KOPT-K1 (cell line): ENCODE data around the gene FBF1.
"Not testable (repeated sequence)": the region's sequence is repeated elsewhere in the genome, so short reads cannot be mapped to it uniquely, and the experiment has no call there.

Source experiments
- H3K27ac ChIP-seq: fragments of 200-600 bp; sonication (generic); 2 replicates; pipeline ENCODE4 v1.5.1; 2016; ENCODE audit warnings: antibody characterized with exemption, mild to moderate bottlenecking, low read depth, low read length; ENCODE audit not compliant: poor library complexity, severe bottlenecking
- H3K36me3 ChIP-seq: fragments of 200-600 bp; sonication (generic); 2 replicates; pipeline ENCODE4 v1.5.1; 2017; ENCODE audit warnings: antibody characterized with exemption, mild to moderate bottlenecking, low read length, moderate library complexity; ENCODE audit not compliant: insufficient read depth
- H3K9me3 ChIP-seq: fragments of 200-600 bp; sonication (generic); 2 replicates; pipeline ENCODE4 v1.5.1; 2017; ENCODE audit warnings: antibody characterized with exemption, low read length, mild to moderate bottlenecking; ENCODE audit not compliant: insufficient read depth, poor library complexity, severe bottlenecking

FBF1 gene

DNA sequence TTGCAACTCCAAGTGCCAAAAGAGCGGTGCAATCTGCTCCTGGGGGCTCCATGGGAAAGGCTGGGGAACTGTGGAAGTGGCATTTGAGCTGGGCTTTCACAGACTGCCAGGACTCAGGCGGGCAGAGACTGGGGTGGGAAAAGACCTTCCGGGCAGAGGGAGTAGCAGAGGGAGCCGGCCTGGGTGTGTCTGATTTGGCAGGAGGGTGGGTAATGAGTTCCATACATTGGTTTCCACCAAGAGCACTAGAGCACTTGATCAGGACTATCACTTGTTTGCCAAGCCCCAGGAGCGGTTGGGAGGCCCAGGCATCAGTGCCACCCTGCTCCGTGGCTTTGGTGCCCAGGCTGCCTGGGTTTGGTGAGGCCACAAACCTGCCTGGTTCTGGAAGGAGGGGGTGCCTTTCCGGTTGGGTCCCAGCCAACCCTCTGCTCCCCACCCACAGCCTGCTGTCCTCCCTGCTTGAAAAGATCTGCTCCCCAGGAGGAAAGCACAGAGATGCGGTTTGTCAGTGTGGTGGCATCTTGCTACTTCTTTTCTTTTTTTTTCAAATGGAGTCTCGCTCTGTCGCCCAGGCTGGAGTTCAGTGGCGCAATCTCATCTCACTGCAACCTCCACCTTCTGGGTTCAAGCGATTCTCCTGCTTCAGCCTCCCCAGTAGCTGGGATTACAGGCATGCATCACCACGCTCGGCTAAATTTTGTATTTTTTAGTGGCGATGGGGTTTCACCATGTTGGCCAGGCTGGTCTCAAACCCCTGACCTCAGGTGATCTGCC, 59.0 kb downstream of the FBF1 start:
- H3K9me3 ChIP-seq = no peaks in the 10 kb centered on the region
- no peaks in the 10 kb centered on the region for H3K36me3 ChIP-seq
- peak overlapping the region; percentile 46 for H3K27ac ChIP-seq

DNA sequence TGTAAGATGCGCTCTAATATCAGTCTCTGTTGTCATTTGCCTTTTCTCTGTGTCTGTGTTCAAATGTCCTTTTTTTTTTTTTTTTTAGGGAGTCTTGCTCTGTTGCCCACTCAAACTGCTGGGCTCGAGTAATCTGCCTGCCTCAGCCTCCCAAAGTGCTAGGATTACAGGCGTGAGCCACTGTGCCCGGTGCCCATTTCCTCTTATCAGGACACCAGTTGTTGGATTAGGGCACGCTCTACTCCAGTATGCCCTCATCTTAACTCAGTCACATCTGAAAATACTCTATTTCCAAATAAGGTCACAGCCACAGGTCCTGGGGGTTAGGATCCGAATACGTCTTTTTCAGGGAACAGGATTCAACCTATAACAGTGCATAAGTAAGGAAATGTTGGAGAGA, 60.6 kb downstream of the FBF1 start:
- H3K27ac ChIP-seq = no peak overlapping the region
- H3K36me3 ChIP-seq = no peaks in the 10 kb centered on the region

DNA sequence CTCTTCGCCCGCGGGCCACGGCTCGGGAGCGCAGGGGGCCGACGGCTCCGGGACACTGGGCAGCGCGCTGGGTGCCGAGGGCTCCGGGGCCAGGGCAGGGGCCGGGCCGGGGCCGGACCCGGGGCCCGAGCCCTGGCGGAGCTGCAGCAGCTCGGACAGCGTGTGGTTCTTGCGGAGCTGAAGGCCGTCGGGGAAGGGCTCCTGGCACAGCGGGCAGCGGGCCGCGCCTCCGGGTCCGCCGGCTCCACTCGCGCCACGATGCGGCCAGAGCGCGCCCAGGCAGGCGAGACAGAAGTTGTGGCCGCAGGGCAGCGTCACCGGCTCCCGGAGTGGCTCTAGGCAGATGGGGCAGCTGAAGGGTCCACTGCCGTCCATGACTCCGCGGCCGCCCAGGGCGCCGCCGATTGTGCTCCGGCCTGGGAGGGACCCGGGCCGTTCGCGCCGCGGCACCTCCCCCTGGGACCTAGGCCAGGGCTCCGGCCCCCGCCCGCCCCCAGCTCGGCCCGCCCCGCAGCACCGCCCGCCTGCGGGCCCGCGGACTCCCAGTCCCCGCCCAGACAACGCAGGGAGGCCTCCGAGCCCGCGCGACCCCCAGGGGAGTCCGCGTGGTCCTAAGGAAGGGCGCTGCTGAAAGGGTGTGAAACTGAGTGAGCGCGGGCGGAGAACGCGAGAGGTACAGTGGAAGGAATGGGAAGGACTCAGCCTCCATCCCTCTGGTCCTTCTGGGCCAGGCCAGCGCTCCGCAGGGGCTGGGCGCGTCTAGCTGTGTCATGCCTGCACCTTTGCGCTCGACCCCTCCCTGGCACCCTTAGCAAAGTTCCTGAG, 62.5 kb downstream of the FBF1 start, which contains the start of gene TRIM47:
Gene TRIM47 (minus strand): TSS at position 408 of the 825 bp plus-strand sequence. CDS start 33 bp downstream, at position 375.
- Histone ChIP-seq H3K27ac (no peak within 1 kb of the TSS), H3K9me3 (no peaks in the 10 kb centered on the region), H3K36me3 (no peaks in the 10 kb centered on the region)

More for the DNA sequence above, 60.6 kb downstream of the FBF1 start:
- H3K9me3 ChIP-seq = no peaks in the 10 kb centered on the region

DNA sequence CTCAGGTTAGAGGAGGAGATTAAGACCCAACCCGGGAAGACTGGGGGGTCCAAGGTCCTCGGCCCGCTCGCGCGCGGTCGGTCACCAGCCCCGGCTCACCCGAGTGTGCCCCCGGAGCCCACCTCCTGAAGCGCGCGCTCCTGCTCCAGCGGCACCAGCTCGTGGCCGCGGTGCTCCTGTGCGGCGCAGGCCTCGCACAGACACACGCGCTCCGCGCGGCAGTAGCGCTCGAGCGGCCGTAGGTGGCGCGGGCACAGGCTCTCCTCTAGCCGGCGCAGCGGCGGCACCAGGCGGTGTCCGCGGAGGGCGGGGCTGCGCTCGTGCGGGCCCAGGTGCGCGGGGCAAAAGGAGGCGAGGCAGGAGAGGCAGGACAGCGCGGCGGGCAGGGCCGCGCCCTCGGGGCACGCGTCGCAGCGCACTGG, 63.1 kb downstream of the FBF1 start:
- Histone ChIP-seq H3K27ac (no peak overlapping the region), H3K9me3 (no peaks in the 10 kb centered on the region)

DNA sequence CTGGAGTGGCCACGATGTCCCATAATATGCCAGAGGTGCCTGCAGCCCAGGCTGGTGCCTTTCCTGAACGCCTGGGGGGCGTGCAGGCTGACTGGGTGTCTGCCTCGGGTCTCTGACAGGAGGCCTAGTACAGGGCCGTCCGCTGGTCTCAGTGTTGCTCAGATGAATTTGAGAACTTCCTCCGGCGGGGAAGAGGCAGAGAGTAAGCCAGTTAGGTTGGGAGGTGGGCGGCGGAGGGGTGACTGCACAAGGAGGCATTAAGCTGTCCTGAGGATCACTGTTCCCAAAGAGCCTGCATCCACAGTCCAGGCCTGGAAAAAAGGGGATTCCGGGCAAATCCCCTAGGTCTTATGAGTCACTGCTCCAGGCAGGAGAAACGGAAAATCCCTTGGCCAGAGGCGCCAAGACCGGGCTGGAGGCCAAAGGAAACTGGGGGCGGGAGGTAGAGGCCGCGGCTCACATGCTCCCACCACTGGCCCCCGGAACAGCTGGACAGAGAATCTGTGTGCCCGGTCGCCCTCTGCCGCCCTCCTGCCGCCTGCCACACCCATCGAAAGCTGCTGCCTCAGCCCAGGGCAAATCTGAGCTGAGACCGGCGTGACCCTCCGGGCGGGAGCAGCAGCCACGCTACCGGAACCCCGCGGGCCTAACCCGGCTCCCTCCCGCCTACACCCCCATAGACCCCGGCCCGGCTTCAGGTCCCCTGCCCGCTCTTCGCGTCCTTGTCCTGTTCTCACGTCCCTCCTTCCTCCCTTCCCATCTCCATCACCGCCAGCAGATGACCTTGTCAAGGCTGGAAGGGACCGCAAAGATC, 63.7 kb downstream of the FBF1 start:
- peak overlapping the region; percentile 75 for H3K27ac ChIP-seq

More for the DNA sequence above, 63.1 kb downstream of the FBF1 start:
- H3K36me3 ChIP-seq = no peaks in the 10 kb centered on the region

DNA sequence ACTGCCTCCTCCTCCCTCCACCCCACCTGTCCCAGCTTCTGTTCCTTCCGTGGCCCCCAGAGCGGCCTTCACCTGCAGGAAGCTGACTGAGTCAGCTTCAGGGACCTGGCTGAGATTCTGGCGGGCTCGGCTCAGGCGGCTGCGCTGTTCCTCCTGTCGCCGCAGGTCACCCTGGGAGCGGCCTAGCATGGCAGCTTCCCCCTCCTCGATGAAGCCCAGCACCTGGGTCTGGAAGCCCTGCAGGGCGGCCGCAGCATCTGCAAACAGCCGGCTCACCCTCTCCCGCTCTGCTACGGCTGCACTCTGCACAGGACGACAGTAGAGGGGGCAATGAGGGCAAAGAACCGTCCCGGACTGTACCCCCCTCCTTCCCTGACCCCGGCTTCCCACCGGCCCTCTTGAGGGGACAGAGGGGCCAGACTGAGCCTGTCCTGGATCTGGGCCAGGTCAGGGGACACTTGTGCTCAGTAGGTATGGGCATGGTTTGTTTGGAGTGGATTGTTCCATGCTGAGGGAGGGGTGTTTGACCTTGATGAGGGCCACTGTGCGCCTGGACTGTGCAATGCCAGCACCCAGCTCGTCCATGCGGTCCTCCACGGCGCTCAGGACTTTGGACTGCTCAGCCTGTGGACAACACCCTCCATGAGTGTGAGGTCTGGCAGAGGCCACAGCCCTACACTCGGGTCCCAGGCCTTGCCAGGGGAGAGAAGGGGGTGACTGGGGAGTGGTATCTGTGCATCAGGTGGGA, 64.5 kb downstream of the FBF1 start:
- H3K36me3 ChIP-seq = no peaks in the 10 kb centered on the region
- H3K27ac ChIP-seq = peak overlapping the region; percentile 75
- H3K9me3 ChIP-seq = no peaks in the 10 kb centered on the region

More for the DNA sequence above, 63.7 kb downstream of the FBF1 start:
- Histone ChIP-seq H3K9me3 (no peaks in the 10 kb centered on the region), H3K36me3 (no peaks in the 10 kb centered on the region)

DNA sequence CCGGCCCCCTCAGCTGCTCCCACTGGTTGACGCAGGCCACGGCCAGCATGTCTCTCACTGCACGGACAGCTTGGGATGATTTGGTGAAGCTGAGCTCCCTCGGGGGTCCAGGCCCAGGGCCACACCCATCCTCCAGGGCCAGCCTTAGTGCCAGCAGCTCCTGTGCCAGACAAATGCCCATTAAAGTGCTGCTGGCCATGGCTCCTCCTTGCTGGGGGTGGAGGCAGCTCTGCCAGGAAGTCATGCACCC, 65.0 kb downstream of the FBF1 start:
- Histone ChIP-seq H3K36me3 (no peaks in the 10 kb centered on the region), H3K9me3 (no peaks in the 10 kb centered on the region), H3K27ac (peak overlapping the region; percentile 75)

DNA sequence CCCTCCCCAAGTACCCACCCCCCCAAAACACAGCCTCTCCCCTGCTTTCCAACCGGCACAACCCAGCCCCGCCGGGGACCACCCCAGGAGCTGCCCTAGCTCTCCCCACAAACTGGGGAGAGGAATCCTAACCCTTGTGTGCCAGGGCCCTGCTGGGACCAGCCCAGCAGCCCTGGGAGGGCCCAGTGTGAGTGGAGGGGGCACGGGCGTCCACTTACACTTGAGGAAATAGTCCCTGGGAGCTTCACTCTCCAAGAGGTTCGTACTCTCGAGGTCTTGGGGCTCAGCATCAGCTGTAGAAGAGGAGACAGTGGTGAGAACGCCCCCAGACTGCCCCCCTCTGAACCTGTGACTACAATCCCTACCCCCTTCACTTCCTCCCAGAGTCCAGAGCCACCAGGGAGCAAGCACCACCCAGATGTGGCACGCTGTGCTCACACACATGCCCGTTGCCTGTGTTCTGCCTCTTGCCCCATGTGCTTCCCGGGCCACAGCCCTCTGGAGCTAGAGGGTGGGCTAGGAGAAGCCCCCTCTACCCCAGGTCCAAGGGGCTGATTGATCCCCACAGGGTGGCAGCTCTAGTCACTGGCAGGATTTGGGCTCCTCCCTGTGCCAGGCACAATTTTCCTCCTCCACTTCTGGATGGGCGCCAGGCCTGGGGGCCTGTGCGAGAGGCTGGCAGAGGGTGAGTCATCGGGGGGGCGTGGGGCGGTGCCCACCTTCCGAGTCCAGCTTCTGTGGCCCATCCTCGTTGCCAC, 65.5 kb downstream of the FBF1 start:
- H3K27ac ChIP-seq = peak overlapping the region; percentile 75

DNA sequence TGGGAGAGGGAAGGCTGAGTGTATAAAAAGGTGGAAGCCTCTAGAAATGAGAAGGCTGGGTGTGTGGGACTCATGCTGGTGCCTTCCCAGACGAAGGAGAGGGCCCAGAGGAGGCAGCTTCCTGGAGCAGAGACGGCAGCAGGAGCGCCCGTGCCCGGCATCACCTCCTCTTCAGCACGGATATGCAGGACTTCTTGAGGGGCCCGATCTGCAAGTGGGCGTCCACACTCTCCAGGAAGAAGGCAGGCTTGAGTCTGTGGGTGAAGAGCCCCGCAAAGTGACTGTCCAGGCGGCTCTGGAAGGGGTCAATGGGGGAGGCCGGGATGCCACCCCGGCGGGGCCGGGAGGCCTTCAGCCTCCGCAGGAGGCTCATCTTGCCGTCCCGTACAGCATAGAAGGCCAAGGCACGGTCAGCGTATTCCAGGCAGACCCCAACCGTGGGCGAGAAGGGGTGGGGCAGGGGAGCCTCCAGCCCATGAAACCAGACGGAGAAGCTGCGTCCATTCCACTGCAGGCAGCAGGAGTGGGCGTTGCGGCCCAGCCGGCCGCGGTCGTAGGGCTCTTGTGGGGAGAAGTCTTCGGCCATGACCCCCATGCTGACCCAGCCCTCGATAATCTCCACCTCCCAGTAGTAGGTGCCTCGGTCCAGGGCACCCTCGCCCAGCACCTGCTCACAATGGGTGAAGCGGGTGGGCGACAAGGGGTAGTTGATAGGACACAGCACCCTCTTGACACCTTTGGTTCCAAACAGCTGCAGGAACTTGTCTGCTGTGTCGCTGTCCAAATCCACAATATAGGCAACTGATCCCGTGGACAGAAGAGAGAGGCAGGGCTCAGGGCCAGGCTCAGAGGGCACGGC, 66.3 kb downstream of the FBF1 start:
- peak overlapping the region; percentile 75 for H3K27ac ChIP-seq
- H3K36me3 ChIP-seq = no peaks in the 10 kb centered on the region
- H3K9me3 ChIP-seq = no peaks in the 10 kb centered on the region

More for the DNA sequence above, 65.5 kb downstream of the FBF1 start:
- no peaks in the 10 kb centered on the region for H3K36me3 ChIP-seq
- H3K9me3 ChIP-seq = no peaks in the 10 kb centered on the region

DNA sequence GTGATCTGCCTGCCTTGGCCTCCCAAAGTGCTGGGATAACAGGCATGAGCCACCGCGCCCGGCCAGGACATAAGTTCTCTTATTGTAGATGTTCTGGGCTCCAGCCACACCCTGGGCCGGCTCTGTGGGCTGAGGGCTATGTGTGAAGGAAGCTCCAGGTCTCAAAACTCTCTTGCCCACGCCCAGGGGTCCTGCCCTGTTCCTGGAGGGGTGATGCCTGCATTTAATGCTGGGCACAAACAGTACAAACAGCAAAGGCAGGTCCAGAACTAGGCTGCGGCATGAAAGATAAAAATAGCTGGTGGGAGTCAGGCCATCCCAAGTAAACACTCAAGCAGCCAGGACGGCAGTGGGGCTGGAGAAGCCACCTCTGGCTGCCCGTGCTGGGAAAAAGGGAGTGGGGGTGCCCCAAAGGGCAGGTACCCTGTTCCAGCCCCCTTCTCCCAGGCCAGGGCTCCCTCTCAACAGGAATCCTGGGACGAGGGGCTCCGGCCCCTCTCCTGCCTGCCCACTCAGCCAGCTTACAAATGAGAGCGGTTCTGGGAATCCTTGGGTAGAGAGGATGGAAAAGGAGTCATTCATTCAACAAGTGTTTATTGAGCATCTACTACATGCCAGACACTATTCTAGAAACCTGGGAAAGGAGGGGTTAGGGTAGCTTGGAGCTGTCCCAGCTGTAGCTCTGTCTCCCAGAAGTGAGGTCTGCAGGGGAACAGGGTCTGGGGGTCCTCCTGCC, 67.1 kb downstream of the FBF1 start:
- Histone ChIP-seq H3K27ac (no peak overlapping the region), H3K36me3 (no peaks in the 10 kb centered on the region), H3K9me3 (no peaks in the 10 kb centered on the region)

DNA sequence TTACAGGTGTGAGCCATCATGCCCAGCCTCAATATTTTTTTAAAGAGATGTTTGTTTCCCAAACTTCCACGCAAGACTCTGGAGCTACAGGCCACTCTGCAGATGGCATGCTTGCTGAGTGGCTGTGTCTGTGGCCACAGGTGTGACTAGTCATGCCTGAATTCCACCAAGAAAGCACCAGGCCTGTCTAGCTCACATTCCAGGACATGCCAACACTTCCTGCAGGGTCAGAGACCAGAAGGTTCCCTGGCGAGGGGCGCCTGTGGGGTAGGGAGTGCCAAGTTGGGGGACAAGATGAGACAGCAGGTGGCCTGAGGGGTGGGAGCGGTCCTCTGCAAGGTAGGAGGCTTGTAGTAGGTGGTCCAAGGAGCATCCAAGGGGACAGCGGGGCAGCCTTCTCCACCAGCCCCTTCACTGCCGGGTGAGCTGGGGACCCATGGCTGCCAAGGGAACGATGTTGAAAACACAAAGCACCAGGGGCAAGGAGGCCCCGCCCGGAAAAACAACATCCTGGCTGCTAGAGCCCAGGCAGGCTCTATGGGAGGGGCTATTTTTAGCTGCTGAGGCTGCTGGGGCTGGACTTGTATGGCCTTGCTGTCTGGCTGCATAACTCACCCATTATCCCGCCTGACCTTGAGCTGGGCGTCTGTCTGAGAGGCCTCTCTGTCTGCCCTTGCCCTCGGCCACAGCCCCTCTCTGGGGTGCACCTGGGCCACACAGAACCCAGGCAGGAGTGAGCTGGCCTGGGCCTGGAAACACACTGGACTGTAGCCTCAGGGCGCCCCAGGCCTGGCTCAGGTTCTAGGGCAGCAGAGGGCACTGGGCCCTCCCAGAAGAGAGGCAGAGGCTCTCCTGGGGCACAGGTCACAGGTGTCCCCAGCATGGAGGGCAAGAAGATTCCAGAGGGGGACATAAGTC, 68.1 kb downstream of the FBF1 start:
- Histone ChIP-seq H3K36me3 (no peaks in the 10 kb centered on the region), H3K27ac (peak overlapping the region; percentile 35), H3K9me3 (no peaks in the 10 kb centered on the region)

DNA sequence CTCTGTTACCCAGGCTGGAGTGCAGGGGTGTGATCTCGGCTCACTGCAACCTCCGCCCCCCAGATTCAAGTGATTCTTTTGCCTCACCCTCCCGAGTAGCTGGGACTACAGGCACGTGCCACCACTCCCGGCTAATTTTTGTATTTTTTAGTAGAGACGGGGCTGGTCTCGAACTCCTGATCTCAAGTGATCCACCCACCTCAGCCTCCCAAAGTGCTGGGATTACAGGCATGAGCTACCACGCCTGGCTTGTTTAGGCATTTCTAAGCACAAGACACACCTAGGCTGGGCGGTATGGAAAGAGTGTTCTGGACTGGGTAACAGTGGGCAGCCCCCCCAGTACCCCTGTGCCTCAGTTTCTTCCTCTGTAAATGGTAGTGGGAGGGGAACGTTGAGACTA, 70.6 kb downstream of the FBF1 start:
- not testable (repeated sequence) for H3K27ac ChIP-seq, H3K36me3 ChIP-seq, H3K9me3 ChIP-seq
